ENCODE measurements around the gene AVPR2. TPM values are rescaled to one million over a fixed set of nuclear protein-coding genes. Genes with fewer than 3 reads are reported as not detected.

The AVPR2 gene
- total RNA-seq, 4 donors from 2014 or later: 0.78 to 2.4 (median 1.5) TPM

- DNase-seq (ENCODE audit: low spot score in 2 of 2): no peak
These were observed 28.9 kb upstream of the AVPR2 start for GRCh38 chrX:153875391-153876111.

GRCh38 chrX:153876112-153876491, 28.4 kb upstream of the AVPR2 start:
- no peak for TF ChIP-seq EP300 (IDR thresholded peaks at IDR 0.05)
- no peak for TF ChIP-seq POLR2AphosphoS5 (IDR thresholded peaks at IDR 0.05)
- TF ChIP-seq POLR2A (IDR thresholded peaks at IDR 0.05): no peak
- TF ChIP-seq CTCF (IDR thresholded peaks at IDR 0.05): no peak
- Histone ChIP-seq H3K36me3 (no peaks in the 10 kb centered on the region), H3K4me3 (no peak overlapping the region), H3K27me3 (peaks cover 34% of the 10 kb centered on the region), H3K9me3 (no peaks in the 10 kb centered on the region), H3K27ac (no peak overlapping the region), H3K4me1 (no peaks in the 10 kb centered on the region)
- 51% methylated on average over 3 of the region's 3 CpGs for WGBS
- DNase-seq (ENCODE audit: low spot score in 2 of 2): peak in 1 of 2 donors; percentile 25

More at GRCh38 chrX:153875391-153876111, 28.9 kb upstream of the AVPR2 start:
- H3K4me1 ChIP-seq: no peaks in the 10 kb centered on the region
- WGBS: 13% methylated on average over 16 of the region's 42 CpGs
- TF ChIP-seq EP300 (IDR thresholded peaks at IDR 0.05) (no peak), CTCF (IDR thresholded peaks at IDR 0.05) (no peak), POLR2A (IDR thresholded peaks at IDR 0.05) (no peak), POLR2AphosphoS5 (IDR thresholded peaks at IDR 0.05) (peak in 1 of 3 donors; percentile 33)
- H3K27ac ChIP-seq: no peak overlapping the region
- H3K36me3 ChIP-seq: no peaks in the 10 kb centered on the region
- peaks cover 38% of the 10 kb centered on the region for H3K27me3 ChIP-seq
- H3K4me3 ChIP-seq: no peak overlapping the region
- no peaks in the 10 kb centered on the region for H3K9me3 ChIP-seq

- DNase-seq (ENCODE audit: low spot score in 2 of 2): no peak
- no peaks in the 10 kb centered on the region for H3K36me3 ChIP-seq
- TF ChIP-seq CTCF (IDR thresholded peaks at IDR 0.05): no peak
- no peaks in the 10 kb centered on the region for H3K4me1 ChIP-seq
- no peak overlapping the region for H3K27ac ChIP-seq
- no peak overlapping the region for H3K4me3 ChIP-seq
- no peaks in the 10 kb centered on the region for H3K9me3 ChIP-seq
- peaks cover 43% of the 10 kb centered on the region for H3K27me3 ChIP-seq
- 88% methylated on average over 8 of the region's 8 CpGs for WGBS
These were observed 26.8 kb upstream of the AVPR2 start for GRCh38 chrX:153877571-153878261.

- 58% methylated on average over 3 of the region's 5 CpGs for WGBS
- Histone ChIP-seq H3K27me3 (peaks cover 49% of the 10 kb centered on the region), H3K9me3 (no peaks in the 10 kb centered on the region), H3K27ac (no peak overlapping the region), H3K4me1 (no peaks in the 10 kb centered on the region), H3K36me3 (no peaks in the 10 kb centered on the region), H3K4me3 (no peak overlapping the region)
- DNase-seq (ENCODE audit: low spot score in 2 of 2): no peak
- TF ChIP-seq CTCF (IDR thresholded peaks at IDR 0.05) (no peak), POLR2A (IDR thresholded peaks at IDR 0.05) (no peak), POLR2AphosphoS5 (IDR thresholded peaks at IDR 0.05) (no peak)
These were observed 26.1 kb upstream of the AVPR2 start for GRCh38 chrX:153878345-153878744.

GRCh38 chrX:153878969-153879653, 25.4 kb upstream of the AVPR2 start:
- H3K27me3 ChIP-seq: peaks cover 57% of the 10 kb centered on the region
- WGBS: 19% methylated on average over 28 of the region's 28 CpGs
- H3K9me3 ChIP-seq: no peaks in the 10 kb centered on the region
- no peak overlapping the region for H3K4me3 ChIP-seq
- H3K4me1 ChIP-seq: no peaks in the 10 kb centered on the region
- H3K36me3 ChIP-seq: no peaks in the 10 kb centered on the region
- TF ChIP-seq CTCF (IDR thresholded peaks at IDR 0.05) (no peak), POLR2AphosphoS5 (IDR thresholded peaks at IDR 0.05) (no peak), EP300 (IDR thresholded peaks at IDR 0.05) (no peak), POLR2A (IDR thresholded peaks at IDR 0.05) (no peak)
- no peak for DNase-seq (ENCODE audit: low spot score in 2 of 2)
- no peak overlapping the region for H3K27ac ChIP-seq
